HepG2 (cell line): Measurements from ENCODE around the gene ANKRD1. TPM values are rescaled to one million over a fixed set of nuclear protein-coding genes. Genes with fewer than 3 reads are reported as not detected.

ENCODE experiments used
- BCL6 ChIP-seq: IDR thresholded peaks from 2 replicates; pipeline ENCODE4 v1.6.1; 2016; ENCODE audit warnings: missing genetic modification reagents, missing compliant biosample characterization
- CBX5 ChIP-seq: sonication (generic); formaldehyde crosslinking; IDR thresholded peaks from 2 replicates; pipeline ENCODE4 v1.4.0; 2020; ENCODE audit warnings: missing genetic modification reagents, borderline replicate concordance
- CSRNP2 ChIP-seq: sonication (generic); formaldehyde crosslinking; conservative IDR thresholded peaks from 2 replicates; pipeline ENCODE4 v1.8.0; 2022; ENCODE audit warnings: low read depth, missing genetic modification reagents
- ETV6 ChIP-seq: sonication (generic); formaldehyde crosslinking; conservative IDR thresholded peaks from 2 replicates; pipeline ENCODE4 v1.4.0; 2020; ENCODE audit warnings: missing genetic modification reagents
- HNF4G ChIP-seq, 2 experiments: sonication (generic) in 1 of 2; formaldehyde crosslinking in 1 of 2; IDR thresholded peaks; 2 replicates each; pipeline versions ENCODE4 v1.4.0 to v1.6.1; 2011 to 2020; ENCODE audit warnings: borderline replicate concordance in 2 of 2, low read depth in 2 of 2, mild to moderate bottlenecking in 2 of 2, low read length in 1 of 2, missing genetic modification reagents in 1 of 2, moderate library complexity in 1 of 2
- NFE2L1 ChIP-seq: sonication (generic); formaldehyde crosslinking; IDR thresholded peaks from 2 replicates; pipeline ENCODE4 v1.4.0; 2020; ENCODE audit warnings: missing genetic modification reagents, mild to moderate bottlenecking, borderline replicate concordance
- RELA ChIP-seq: sonication (generic); formaldehyde crosslinking; IDR thresholded peaks from 2 replicates; pipeline ENCODE4 v1.4.0; 2020; ENCODE audit warnings: missing genetic modification reagents
- RFX5 ChIP-seq: IDR thresholded peaks from 2 replicates; pipeline ENCODE4 v1.6.1; 2011; ENCODE audit warnings: low read depth, low read length, improper control_type of control experiment
- SIX4 ChIP-seq: sonication (generic); formaldehyde crosslinking; IDR thresholded peaks from 2 replicates; pipeline ENCODE4 v1.4.0; 2020; ENCODE audit warnings: missing genetic modification reagents
- TFDP2 ChIP-seq: sonication (generic); formaldehyde crosslinking; IDR thresholded peaks from 2 replicates; pipeline ENCODE4 v1.4.0; 2020; ENCODE audit warnings: missing genetic modification reagents
- ZBTB26 ChIP-seq: IDR thresholded peaks from 2 replicates; pipeline ENCODE4 v1.6.1; 2016; ENCODE audit warnings: missing compliant biosample characterization, missing genetic modification reagents, borderline replicate concordance
- ZBTB38 ChIP-seq: sonication (generic); formaldehyde crosslinking; IDR thresholded peaks from 2 replicates; pipeline ENCODE4 v1.5.1; 2020; ENCODE audit warnings: mild to moderate bottlenecking, missing genetic modification reagents
- ZBTB46 ChIP-seq: sonication (generic); formaldehyde crosslinking; IDR thresholded peaks from 2 replicates; pipeline ENCODE4 v1.4.0; 2020; ENCODE audit warnings: mild to moderate bottlenecking, missing genetic modification reagents, borderline replicate concordance
- ZBTB49 ChIP-seq: sonication (generic); formaldehyde crosslinking; IDR thresholded peaks from 2 replicates; pipeline ENCODE4 v1.4.0; 2020; ENCODE audit warnings: missing genetic modification reagents, borderline replicate concordance
- ZFP36L1 ChIP-seq: sonication (generic); formaldehyde crosslinking; IDR thresholded peaks from 2 replicates; pipeline ENCODE4 v1.8.0; 2022; ENCODE audit warnings: mild to moderate bottlenecking, missing genetic modification reagents, moderate library complexity
- ZNF264 ChIP-seq: sonication (generic); formaldehyde crosslinking; IDR thresholded peaks from 2 replicates; pipeline ENCODE4 v1.4.0; 2020; ENCODE audit warnings: missing genetic modification reagents
- ZNF33B ChIP-seq: sonication (generic); formaldehyde crosslinking; IDR thresholded peaks from 2 replicates; pipeline ENCODE4 v1.5.1; 2020; ENCODE audit warnings: mild to moderate bottlenecking, missing genetic modification reagents
- ZNF44 ChIP-seq: sonication (generic); formaldehyde crosslinking; IDR thresholded peaks from 2 replicates; pipeline ENCODE4 v1.5.1; 2020; ENCODE audit warnings: mild to moderate bottlenecking, missing genetic modification reagents
- ZNF484 ChIP-seq: sonication (generic); formaldehyde crosslinking; IDR thresholded peaks from 2 replicates; pipeline ENCODE4 v1.5.1; 2020; ENCODE audit warnings: mild to moderate bottlenecking, low read depth, missing genetic modification reagents, borderline replicate concordance
- ZSCAN21 ChIP-seq: sonication (generic); formaldehyde crosslinking; IDR thresholded peaks from 2 replicates; pipeline ENCODE4 v1.8.0; 2022; ENCODE audit warnings: mild to moderate bottlenecking, missing genetic modification reagents, moderate library complexity, borderline replicate concordance
- polyA plus RNA-seq, 8 experiments: library from polyadenylated mRNA; depleted of rRNA in 3 of 8; stranded (reverse) in 7 of 8; unstranded in 1 of 8; fragments of >200 nt; fragmentation: Illumina TruSeq in 4 of 8; extraction: Trizol in 4 of 8; gene quantifications; 2 replicates each; pipeline versions ENCODE4 v1.2.1 to v1.2.3, GENCODE V29; 2011 to 2016; ENCODE audit warnings: low read depth in 4 of 8, missing spikeins in 1 of 8, mixed read lengths in 1 of 8; ENCODE audit not compliant: insufficient read depth in 1 of 8
- total RNA-seq, 5 experiments: library from RNA; depleted of rRNA; stranded (reverse); fragments of >200 nt; fragmentation: Illumina TruSeq; extraction: Trizol; gene quantifications; 2 replicates each; pipeline ENCODE4 v1.2.3, GENCODE V29; 2016; ENCODE audit warnings: low read depth in 1 of 5

ANKRD1 gene
- total and polyA plus RNA-seq, 2 of the 13 experiments (the other 11 are each of a cell fraction or from before 2014, with no cell fraction given), result 19.4 to 41.8 TPM

GRCh38 chr10:90930971-90931871 is 10.3 kb upstream of the ANKRD1 start (continued):
- TF ChIP-seq ZNF264 (CRISPR knock-in tag), result no peak
- no peak for TF ChIP-seq RELA (CRISPR knock-in tag)
- TF ChIP-seq NFE2L1, result no peak
- TF ChIP-seq ZBTB49 (CRISPR knock-in tag), result no peak
- TF ChIP-seq ETV6 (CRISPR knock-in tag), result no peak; the same call in 1 of the 2 replicates
- no peak for TF ChIP-seq ZNF33B (CRISPR knock-in tag)
- TF ChIP-seq SIX4 (CRISPR knock-in tag), result peak; percentile 70; the same call in 1 of the 2 replicates
- TF ChIP-seq BCL6 (CRISPR knock-in tag), result peak; percentile 74
- TF ChIP-seq ZNF484 (CRISPR knock-in tag), result no peak
- no peak for TF ChIP-seq CSRNP2
- TF ChIP-seq ZBTB38, result no peak
- TF ChIP-seq HNF4G (IDR thresholded peaks at IDR 0.05; ENCODE audit: borderline replicate concordance, low read depth, low read length), result peak; percentile 88
- TF ChIP-seq HNF4G (CRISPR knock-in tag; IDR thresholded peaks at IDR 0.05; ENCODE audit: borderline replicate concordance, low read depth), result peak; percentile 92
- peak; percentile 76 for TF ChIP-seq ZSCAN21 (CRISPR knock-in tag)
- no peak for TF ChIP-seq ZNF44
- no peak for TF ChIP-seq ZBTB46
- peak; percentile 53; the same call in 1 of the 2 replicates for TF ChIP-seq ZFP36L1 (CRISPR knock-in tag)
- TF ChIP-seq ZBTB26 (CRISPR knock-in tag), result no peak
- TF ChIP-seq TFDP2, result no peak
- TF ChIP-seq RFX5, result no peak
- peak; percentile 40; the same call in 1 of the 2 replicates for TF ChIP-seq CBX5 (CRISPR knock-in tag)
